Measurements from ENCODE around the gene SNRPB. TPM values are rescaled to one million over a fixed set of nuclear protein-coding genes. Genes with fewer than 3 reads are reported as not detected.

The SNRPB gene
- total and polyA plus RNA-seq, 2 of the 13 experiments (the other 11 are each of a cell fraction or from before 2014, with no cell fraction given), result 473 to 844 TPM

- TF ChIP-seq FOXP4 (CRISPR knock-in tag; IDR thresholded peaks at IDR 0.05) (peak; percentile 52), AGO1 (IDR thresholded peaks at IDR 0.05; ENCODE audit: low read depth, low read length, poor library complexity, severe bottlenecking) (peak; percentile 43), JARID2 (CRISPR knock-in tag; IDR thresholded peaks at IDR 0.05; ENCODE audit: insufficient replicate concordance) (peak; percentile 48), POGK (CRISPR knock-in tag; conservative IDR thresholded peaks at IDR 0.05) (peak; percentile 65; the same call in 1 of the 2 replicates), ARID5B (CRISPR knock-in tag; IDR thresholded peaks at IDR 0.05) (peak; percentile 37; the same call in 1 of the 2 replicates), PRPF4 (IDR thresholded peaks at IDR 0.05; ENCODE audit: low read depth, low read length, poor library complexity, severe bottlenecking) (no peak), EHMT2 (IDR thresholded peaks at IDR 0.05; ENCODE audit: borderline replicate concordance, low read depth, low read length) (peak; percentile 78; the same call in 1 of the 2 replicates), ZNF790 (CRISPR knock-in tag; IDR thresholded peaks at IDR 0.05; ENCODE audit: borderline replicate concordance) (no peak; the same call in 1 of the 2 replicates), KLF9 (CRISPR knock-in tag; IDR thresholded peaks at IDR 0.05; ENCODE audit: low read depth) (peak; percentile 20; the same call in 1 of the 2 replicates), GATA4 (IDR thresholded peaks at IDR 0.05; ENCODE audit: borderline replicate concordance, low read depth) (no peak), BRF2 (CRISPR knock-in tag; IDR thresholded peaks at IDR 0.05) (peak; percentile 83; the same call in 1 of the 2 replicates), ZNF263 (CRISPR knock-in tag; IDR thresholded peaks at IDR 0.05) (peak; percentile 48), DNMT3B (CRISPR knock-in tag; conservative IDR thresholded peaks at IDR 0.05) (no peak), ZBTB44 (CRISPR knock-in tag; IDR thresholded peaks at IDR 0.05) (peak; percentile 35; the same call in 1 of the 2 replicates), ZNF782 (CRISPR knock-in tag; IDR thresholded peaks at IDR 0.05; ENCODE audit: borderline replicate concordance) (peak; percentile 59; the same call in 1 of the 2 replicates), ZNF460 (CRISPR knock-in tag; IDR thresholded peaks at IDR 0.05; ENCODE audit: borderline replicate concordance) (peak; percentile 20; the same call in 1 of the 2 replicates), ZNF879 (CRISPR knock-in tag; IDR thresholded peaks at IDR 0.05) (no peak)
Observed at GRCh38 chr20:2508631-2509467, 38.3 kb upstream of the SNRPB start, which contains the start of gene ZNF343 (continued).
